Lower leg skin (tissue), 4 donors: ENCODE measurements around the gene FHL2. TPM values are rescaled to one million over a fixed set of nuclear protein-coding genes. Genes with fewer than 3 reads are reported as not detected.

Experiments
- DNase-seq, 2 donors: peaks; one replicate each; pipeline ENCODE4 v3.0.0-alpha.2; 2019; ENCODE audit warnings: low spot score in 2 of 2
- H3K4me3 ChIP-seq: fragments of 200-600 bp; sonication (generic); 2 replicates; pipeline ENCODE4 v1.5.1; 2017; ENCODE audit warnings: mild to moderate bottlenecking, low read depth; ENCODE audit not compliant: poor library complexity, severe bottlenecking
- CTCF ChIP-seq, 3 donors: fragments of 450-650 bp; IDR thresholded peaks; one replicate each; pipeline ENCODE4 v1.5.1; 2016; ENCODE audit warnings: antibody characterized with exemption in 3 of 3, mild to moderate bottlenecking in 3 of 3, moderate library complexity in 2 of 3
- POLR2A ChIP-seq, 2 donors: fragments of 450-650 bp; IDR thresholded peaks; one replicate each; pipeline ENCODE4 v1.6.1; 2016 to 2017; ENCODE audit warnings: antibody characterized with exemption in 2 of 2, mild to moderate bottlenecking in 1 of 2, moderate library complexity in 1 of 2
- WGBS, 2 donors: methylation state at CpG; one replicate each; pipeline ENCODE4 v1.1.5; 2018; 5-methylcytosine and 5-hydroxymethylcytosine counted together
- intact Hi-C: fragments of 100-400 bp; cut with DNase I; formaldehyde crosslinking; loops from one replicate; pipeline ENCODE4 v1.15.0; 2023; ENCODE audit warnings: low total_unique reads
- total RNA-seq, 4 donors: library from RNA; depleted of rRNA; stranded (reverse); fragments of >200 nt; gene quantifications; one replicate each; pipeline ENCODE4 v1.1.0, GENCODE V29; 2016

FHL2 gene
- total RNA-seq, 4 donors from 2014 or later: 48.3 to 67.3 (median 49.3) TPM

- WGBS, 2 donors: 72 to 74% methylated on average over 10 of the region's 10 CpGs
- H3K4me3 ChIP-seq: no peak overlapping the region
- intact Hi-C loops: no loop called here
- TF ChIP-seq POLR2A (IDR thresholded peaks at IDR 0.05) (no peak), CTCF (IDR thresholded peaks at IDR 0.05) (no peak)
- DNase-seq: no peak
Measured at GRCh38 chr2:105443617-105444598, 45.1 kb upstream of the FHL2 start.

GRCh38 chr2:105442721-105443120 lies 43.9 kb upstream of the FHL2 start:
- WGBS, 2 donors: 90 to 97% methylated on average over 5 of the region's 5 CpGs
- intact Hi-C loops: no loop called here
- no peak for TF ChIP-seq CTCF (IDR thresholded peaks at IDR 0.05)
- no peak for TF ChIP-seq POLR2A (IDR thresholded peaks at IDR 0.05)
- no peak for DNase-seq
- no peak overlapping the region for H3K4me3 ChIP-seq

DNA sequence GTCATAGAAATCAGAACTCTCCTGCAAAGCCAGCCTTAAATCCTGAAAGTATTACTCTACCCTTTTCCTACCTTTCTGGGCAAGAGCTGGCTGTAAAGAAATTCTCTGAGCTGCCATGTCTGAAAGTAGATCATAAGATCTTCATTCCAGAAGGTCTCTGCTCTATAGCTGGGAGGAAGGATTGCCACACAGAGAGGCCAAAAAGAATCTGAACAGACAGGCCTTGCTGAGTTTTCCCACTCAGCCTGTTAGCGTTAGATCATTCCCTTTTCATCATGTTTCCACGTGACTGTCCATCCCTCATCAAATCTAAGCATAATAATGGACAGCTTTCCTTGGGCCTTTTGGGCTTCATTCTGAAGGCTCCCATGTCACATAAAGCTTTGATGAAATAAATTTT lies 43.2 kb upstream of the FHL2 start:
- no peak for DNase-seq
- TF ChIP-seq POLR2A (IDR thresholded peaks at IDR 0.05) (no peak), CTCF (IDR thresholded peaks at IDR 0.05) (no peak)
- intact Hi-C loops: no loop called here
- WGBS, 2 donors: 82 to 94% methylated on average over 2 of the region's 2 CpGs
- no peak overlapping the region for H3K4me3 ChIP-seq

DNA sequence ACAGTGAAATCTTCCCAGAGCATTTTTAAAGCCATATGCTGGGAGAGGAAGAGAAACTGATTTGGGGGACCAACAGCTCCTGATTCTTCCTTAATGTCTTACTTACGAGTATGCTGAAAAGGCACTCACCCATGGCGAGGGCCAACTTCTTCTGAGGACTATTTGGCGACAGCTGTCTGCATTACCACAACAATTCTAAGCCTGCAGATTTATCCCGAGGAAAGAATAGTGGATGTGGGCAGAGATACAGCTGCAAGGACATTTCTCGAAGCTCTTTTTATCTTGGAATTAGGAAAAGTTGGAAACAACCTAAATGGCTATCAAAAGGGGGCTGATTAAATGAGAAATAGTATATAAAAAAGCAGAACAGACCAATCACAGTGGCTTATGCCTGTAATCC lies 40.3 kb upstream of the FHL2 start:
- 69 to 81% methylated on average over 5 of the region's 5 CpGs for WGBS, 2 donors
- TF ChIP-seq CTCF (IDR thresholded peaks at IDR 0.05) (no peak), POLR2A (IDR thresholded peaks at IDR 0.05) (no peak)
- DNase-seq: no peak
- H3K4me3 ChIP-seq: no peak overlapping the region
- intact Hi-C loops: no loop called here

- 18 to 30% methylated on average over 9 to 10 of the region's 10 CpGs for WGBS, 2 donors
- no peak for DNase-seq
- H3K4me3 ChIP-seq: no peak overlapping the region
- TF ChIP-seq CTCF (IDR thresholded peaks at IDR 0.05) (no peak), POLR2A (IDR thresholded peaks at IDR 0.05) (no peak)
- intact Hi-C loops: no loop called here
Measured at GRCh38 chr2:105438104-105438929, 39.5 kb upstream of the FHL2 start.
